IMR-90 (cell line): Measurements from ENCODE around the gene XPNPEP2. TPM values are rescaled to one million over a fixed set of nuclear protein-coding genes. Genes with fewer than 3 reads are reported as not detected.

Experiments
- ATAC-seq: fragments of 200-7000 bp; cut with Tn5 transposase; 2 replicates; pipeline ENCODE4 v1.9.1; 2020; ENCODE audit warnings: low read depth, mild to moderate bottlenecking, moderate library complexity
- BruUV-seq: library from RNA; stranded (reverse); fragments of 400-500 nt; replicated peaks from 2 replicates; lab custom pipeline; 2021; lab: Mats Ljungman, UMichigan
- CTCF ChIA-PET: fragments of 300-600 bp; formaldehyde crosslinking; extraction: SDS; loops from one replicate; lab custom pipeline; 2021; ENCODE audit warnings: antibody characterized with exemption; lab: Yijun Ruan, JAX
- POLR2A ChIA-PET: fragments of 300-600 bp; sonication (Branson Sonifier 250); formaldehyde crosslinking; loops from one replicate; lab custom pipeline; 2022; ENCODE audit warnings: antibody characterized with exemption; ENCODE audit not compliant: unreplicated experiment; lab: Charles Lee
- DNase-seq: peaks from one replicate; pipeline ENCODE4 v3.0.0; 2013
- H2AFZ ChIP-seq: replicated peaks from 2 replicates; pipeline ENCODE3; 2013; ENCODE audit warnings: low read length, mild to moderate bottlenecking; ENCODE audit not compliant: poor library complexity
- H2AK5ac ChIP-seq: 2 replicates; pipeline ENCODE4 v1.6.1; 2013; ENCODE audit warnings: low read depth, low read length, inconsistent platforms
- H2AK9ac ChIP-seq: replicated peaks from 2 replicates; pipeline ENCODE3; 2013; ENCODE audit warnings: mild to moderate bottlenecking, low read depth, low read length, moderate library complexity; ENCODE audit not compliant: poor library complexity
- H2BK120ac ChIP-seq: 2 replicates; pipeline ENCODE4 v1.6.1; 2013; ENCODE audit warnings: low read depth, low read length, inconsistent platforms
- H2BK15ac ChIP-seq: 3 replicates; pipeline ENCODE4 v1.6.1; 2013; ENCODE audit warnings: low read depth, low read length, inconsistent platforms
- H2BK20ac ChIP-seq: 2 replicates; pipeline ENCODE4 v1.6.1; 2013; ENCODE audit warnings: low read depth, mild to moderate bottlenecking, inconsistent platforms, low read length, moderate library complexity
- H2BK5ac ChIP-seq: 2 replicates; pipeline ENCODE4 v1.6.1; 2013; ENCODE audit warnings: mild to moderate bottlenecking, low read depth, low read length, inconsistent platforms; ENCODE audit not compliant: poor library complexity, severe bottlenecking
- H3K14ac ChIP-seq: replicated peaks from 2 replicates; pipeline ENCODE4 v1.6.1; 2013; ENCODE audit warnings: low read depth, low read length, inconsistent platforms
- H3K18ac ChIP-seq: 2 replicates; pipeline ENCODE4 v1.6.1; 2013; ENCODE audit warnings: low read depth, low read length, control low read depth
- H3K23ac ChIP-seq: 2 replicates; pipeline ENCODE4 v1.6.1; 2013; ENCODE audit warnings: low read depth, low read length, inconsistent platforms
- H3K27ac ChIP-seq: 2 replicates; pipeline ENCODE4 v1.5.1; 2013; ENCODE audit warnings: mild to moderate bottlenecking, control low read depth, low read length; ENCODE audit not compliant: insufficient read depth
- H3K27me3 ChIP-seq: 2 replicates; pipeline ENCODE4 v1.6.1; 2013; ENCODE audit warnings: low read length; ENCODE audit not compliant: control insufficient read depth, insufficient read depth
- H3K36me3 ChIP-seq: 2 replicates; pipeline ENCODE4 v1.6.1; 2013; ENCODE audit warnings: low read length, mixed read lengths; ENCODE audit not compliant: control insufficient read depth, insufficient read depth
- H3K4ac ChIP-seq: 2 replicates; pipeline ENCODE4 v1.6.1; 2013; ENCODE audit warnings: low read depth, low read length, inconsistent platforms
- H3K4me1 ChIP-seq: 2 replicates; pipeline ENCODE4 v1.6.1; 2013; ENCODE audit warnings: low read length, mixed read lengths; ENCODE audit not compliant: control insufficient read depth, insufficient read depth
- H3K4me2 ChIP-seq: 2 replicates; pipeline ENCODE4 v1.6.1; 2013; ENCODE audit warnings: low read depth, mild to moderate bottlenecking, control low read depth, low read length, moderate library complexity
- H3K4me3 ChIP-seq: 2 replicates; pipeline ENCODE4 v1.5.1; 2013; ENCODE audit warnings: low read depth, mild to moderate bottlenecking, control low read depth, low read length, moderate library complexity; ENCODE audit not compliant: insufficient read depth
- H3K56ac ChIP-seq: 2 replicates; pipeline ENCODE4 v1.6.1; 2013; ENCODE audit warnings: low read length, inconsistent platforms; ENCODE audit not compliant: insufficient read depth; ENCODE audit errors: extremely low read depth
- H3K79me1 ChIP-seq, 2 experiments: 2 replicates each; pipeline ENCODE4 v1.6.1; 2013; ENCODE audit warnings: low read length in 2 of 2, inconsistent platforms in 1 of 2, low read depth in 1 of 2
- H3K9ac ChIP-seq: 2 replicates; pipeline ENCODE4 v1.6.1; 2013; ENCODE audit warnings: low read depth, low read length, control low read depth
- H3K9me1 ChIP-seq: 2 replicates; pipeline ENCODE4 v1.6.1; 2013; ENCODE audit warnings: low read length, inconsistent platforms; ENCODE audit not compliant: insufficient read depth
- H3K9me3 ChIP-seq: 2 replicates; pipeline ENCODE4 v1.6.1; 2013; ENCODE audit warnings: low read length; ENCODE audit not compliant: control insufficient read depth, insufficient read depth
- H4K20me1 ChIP-seq: 2 replicates; pipeline ENCODE4 v1.6.1; 2013; ENCODE audit warnings: low read length, inconsistent platforms; ENCODE audit not compliant: insufficient read depth
- H4K5ac ChIP-seq: 2 replicates; pipeline ENCODE4 v1.6.1; 2013; ENCODE audit warnings: mild to moderate bottlenecking, low read depth, low read length, control low read depth
- H4K8ac ChIP-seq, 2 experiments: 2 replicates each; pipeline ENCODE4 v1.6.1; 2013; ENCODE audit warnings: low read depth in 2 of 2, low read length in 2 of 2, control low read depth in 1 of 2, inconsistent platforms in 1 of 2
- H4K91ac ChIP-seq: 2 replicates; pipeline ENCODE4 v1.6.1; 2013; ENCODE audit warnings: low read depth, low read length, inconsistent platforms; ENCODE audit not compliant: insufficient read depth
- CTCF ChIP-seq: conservative IDR thresholded peaks from 2 replicates; pipeline ENCODE4 v1.5.1; 2012; ENCODE audit warnings: mild to moderate bottlenecking, low read depth, low read length, improper control_type of control experiment
- RFX5 ChIP-seq: IDR thresholded peaks from 2 replicates; pipeline ENCODE4 v1.8.0; 2012; ENCODE audit warnings: low read depth, mild to moderate bottlenecking, low read length, moderate library complexity
- WGBS, 2 experiments: methylation state at CpG; one replicate each; pipeline versions ENCODE4 v1.1.5 to v1.1.7; 2013; ENCODE audit warnings: missing lambda C conversion rate in 2 of 2; ENCODE audit not compliant: insufficient read length in 1 of 2; ENCODE audit errors: extremely low coverage in 2 of 2; 5-methylcytosine and 5-hydroxymethylcytosine counted together
- dilution Hi-C: fragments of 300-500 bp; cut with HindIII; formaldehyde crosslinking; loops from one replicate; pipeline ENCODE4 v1.14.3; 2018; ENCODE audit warnings: low sequenced_read_pairs; ENCODE audit not compliant: unreplicated experiment
- in situ Hi-C: fragments of 300-500 bp; cut with MboI; formaldehyde crosslinking; loops from 3 replicates; pipeline ENCODE4 v1.14.3; 2019; ENCODE audit warnings: low sequenced_read_pairs, inconsistent platforms, mixed read lengths
- intact Hi-C: fragments of 100-400 bp; cut with micrococcal nuclease; formaldehyde crosslinking; loops from 2 replicates; pipeline ENCODE4 v1.10.0; 2022
- polyA plus RNA-seq, 3 experiments: library from polyadenylated mRNA; depleted of rRNA; stranded (reverse); fragments of >200 nt; gene quantifications; 2 replicates each; pipeline ENCODE4 v1.2.3, GENCODE V29; 2012; ENCODE audit warnings: low replicate concordance in 1 of 3
- total RNA-seq: library from RNA; depleted of rRNA; stranded (reverse); fragments of >200 nt; gene quantifications from 2 replicates; pipeline ENCODE4 v1.2.3, GENCODE V29; 2012

Gene XPNPEP2
- total and polyA plus RNA-seq, 2 of the 4 experiments (the other 2 are of a cell fraction) = under 0.01 to 0.07 TPM

GRCh38 chrX:129754056-129755024 lies 15.6 kb downstream of the XPNPEP2 start:
- H3K27ac ChIP-seq = no peak overlapping the region
- H4K8ac ChIP-seq = no peak overlapping the region
- H3K4me3 ChIP-seq = no peak overlapping the region
- no peak overlapping the region for H2AK9ac ChIP-seq
- intact Hi-C loops (no loop called here), dilution Hi-C loops (no loop called here), in situ Hi-C loops (no loop called here)
- no peak for TF ChIP-seq RFX5
- TF ChIP-seq CTCF = peak; percentile 26; the same call in 1 of the 2 replicates
- peak overlapping the region; percentile 14 for H2AFZ ChIP-seq
- no peak overlapping the region for H2BK5ac ChIP-seq
- H4K20me1 ChIP-seq = no peaks in the 10 kb centered on the region
- BruUV-seq = no TSS peak
- no peak overlapping the region for H3K9ac ChIP-seq
- 36% methylated on average over 10 of the region's 22 CpGs; no CpG with 5 or more reads in 1 of the 2 experiments for WGBS, 2 experiments
- POLR2A ChIA-PET = no interaction called here
- H3K9me3 ChIP-seq = no peaks in the 10 kb centered on the region
- no peaks in the 10 kb centered on the region for H3K79me1 ChIP-seq
- DNase-seq = peak; percentile 11
- no peak overlapping the region for H4K91ac ChIP-seq
- CTCF ChIA-PET = no interaction called here
- no peak overlapping the region for H3K56ac ChIP-seq
- H2BK20ac ChIP-seq = no peak overlapping the region
- no peak overlapping the region for H2BK120ac ChIP-seq
- no peak overlapping the region for H3K18ac ChIP-seq
- no peaks in the 10 kb centered on the region; the same call in 1 of the 2 replicates for H3K9me1 ChIP-seq
- H3K14ac ChIP-seq = no peak overlapping the region
- H3K27me3 ChIP-seq = peaks cover 6% of the 10 kb centered on the region
- no peak overlapping the region for H3K23ac ChIP-seq
- no peak; the same call in 1 of the 2 replicates for ATAC-seq
- H4K5ac ChIP-seq = no peak overlapping the region
- no peaks in the 10 kb centered on the region for H3K36me3 ChIP-seq
- H3K4me2 ChIP-seq = no peak overlapping the region
- H2BK15ac ChIP-seq = no peak overlapping the region
- H2AK5ac ChIP-seq = no peak overlapping the region
- H3K4me1 ChIP-seq = no peaks in the 10 kb centered on the region
- no peak overlapping the region for H3K4ac ChIP-seq
